SK-N-MC (cell line): Measurements from ENCODE around the gene TMEM161A.

ENCODE experiments used
- DNase-seq: peaks from one replicate; pipeline ENCODE4 v3.0.0-alpha.2; 2011; ENCODE audit warnings: low read depth, low spot score
- H3K27ac ChIP-seq: fragments of 200-600 bp; sonication (generic); 2 replicates; pipeline ENCODE4 v1.5.1; 2016; ENCODE audit warnings: mixed run types
- H3K36me3 ChIP-seq: fragments of 200-600 bp; sonication (generic); 2 replicates; pipeline ENCODE4 v1.6.1; 2017; ENCODE audit warnings: antibody characterized with exemption, low read length, mixed read lengths; ENCODE audit not compliant: insufficient read depth
- H3K4me3 ChIP-seq: fragments of 200-600 bp; sonication (generic); 2 replicates; pipeline ENCODE4 v1.5.1; 2016
- H3K9ac ChIP-seq: fragments of 200-600 bp; sonication (generic); 2 replicates; pipeline ENCODE4 v1.8.0; 2017; ENCODE audit warnings: mixed run types, mixed read lengths; ENCODE audit not compliant: insufficient read length
- H3K9me3 ChIP-seq: fragments of 200-600 bp; sonication (generic); 2 replicates; pipeline ENCODE4 v1.6.1; 2017; ENCODE audit warnings: low read depth, mild to moderate bottlenecking, antibody characterized with exemption, low read length, moderate library complexity, mixed read lengths
- EZH2 ChIP-seq: fragments of 200-600 bp; sonication (generic); IDR thresholded peaks from one replicate; pipeline ENCODE4 v1.6.1; 2017; ENCODE audit warnings: antibody characterized with exemption
- FOXP2 ChIP-seq: optimal IDR thresholded peaks from 2 replicates; pipeline ENCODE3; 2011; ENCODE audit warnings: mild to moderate bottlenecking, moderate library complexity; ENCODE audit not compliant: insufficient read depth; ENCODE audit errors: extremely low read length, control extremely low read depth
- POLR2AphosphoS5 ChIP-seq: IDR thresholded peaks from 2 replicates; pipeline ENCODE4 v1.6.1; 2012; ENCODE audit warnings: mild to moderate bottlenecking, low read depth, low read length, borderline replicate concordance

TMEM161A gene

GRCh38 chr19:19098703-19099632 lies 39.3 kb downstream of the TMEM161A start:
- H3K4me3 ChIP-seq = no peak overlapping the region
- no peak for DNase-seq
- H3K36me3 ChIP-seq = no peaks in the 10 kb centered on the region
- no peak overlapping the region for H3K27ac ChIP-seq
- no peak for TF ChIP-seq EZH2
- TF ChIP-seq FOXP2 = no peak
- no peak for TF ChIP-seq POLR2AphosphoS5
- H3K9ac ChIP-seq = no peak overlapping the region
- H3K9me3 ChIP-seq = no peaks in the 10 kb centered on the region

- Histone ChIP-seq H3K9me3 (no peaks in the 10 kb centered on the region), H3K9ac (no peak overlapping the region), H3K4me3 (no peak overlapping the region), H3K36me3 (no peaks in the 10 kb centered on the region), H3K27ac (no peak overlapping the region)
- no peak for DNase-seq
- no peak for TF ChIP-seq FOXP2
- no peak for TF ChIP-seq POLR2AphosphoS5
- no peak for TF ChIP-seq EZH2
These were observed 40.1 kb downstream of the TMEM161A start for GRCh38 chr19:19098084-19098702.

- H3K27ac ChIP-seq = no peak overlapping the region
- no peaks in the 10 kb centered on the region for H3K9me3 ChIP-seq
- no peak overlapping the region for H3K4me3 ChIP-seq
- no peak for TF ChIP-seq FOXP2
- no peak for TF ChIP-seq POLR2AphosphoS5
- TF ChIP-seq EZH2 = no peak
- H3K36me3 ChIP-seq = no peaks in the 10 kb centered on the region
- no peak overlapping the region for H3K9ac ChIP-seq
- no peak for DNase-seq
These were observed 41.3 kb downstream of the TMEM161A start for GRCh38 chr19:19096641-19097627.

GRCh38 chr19:19095691-19096090 lies 42.6 kb downstream of the TMEM161A start:
- Histone ChIP-seq H3K36me3 (no peaks in the 10 kb centered on the region), H3K27ac (no peak overlapping the region), H3K9me3 (no peaks in the 10 kb centered on the region), H3K4me3 (no peak overlapping the region), H3K9ac (no peak overlapping the region)
- TF ChIP-seq FOXP2 (no peak), POLR2AphosphoS5 (no peak), EZH2 (no peak)
- no peak for DNase-seq

GRCh38 chr19:19094513-19094912 lies 43.8 kb downstream of the TMEM161A start:
- Histone ChIP-seq H3K27ac (no peak overlapping the region), H3K36me3 (no peaks in the 10 kb centered on the region), H3K4me3 (no peak overlapping the region), H3K9me3 (no peaks in the 10 kb centered on the region), H3K9ac (no peak overlapping the region)
- no peak for DNase-seq
- TF ChIP-seq EZH2 (no peak), FOXP2 (no peak), POLR2AphosphoS5 (no peak)

GRCh38 chr19:19087676-19088075 lies 50.6 kb downstream of the TMEM161A start:
- H3K4me3 ChIP-seq = no peak overlapping the region
- no peak for DNase-seq
- H3K36me3 ChIP-seq = no peaks in the 10 kb centered on the region
- H3K9me3 ChIP-seq = no peaks in the 10 kb centered on the region
- no peak overlapping the region for H3K9ac ChIP-seq
- TF ChIP-seq FOXP2 = no peak
- no peak for TF ChIP-seq POLR2AphosphoS5
- TF ChIP-seq EZH2 = no peak
- H3K27ac ChIP-seq = no peak overlapping the region

- Histone ChIP-seq H3K9me3 (no peaks in the 10 kb centered on the region), H3K9ac (no peak overlapping the region), H3K4me3 (no peak overlapping the region), H3K36me3 (no peaks in the 10 kb centered on the region), H3K27ac (no peak overlapping the region)
- TF ChIP-seq FOXP2 (no peak), POLR2AphosphoS5 (no peak), EZH2 (no peak)
- DNase-seq = no peak
These were observed 54.7 kb downstream of the TMEM161A start for GRCh38 chr19:19083413-19084178.
